HG02943 (cell line): ENCODE results near the gene COL1A2.
A peak's percentile ranks its signal among the peaks of the same experiment; 100 is the strongest.

Experiments used
- ATAC-seq: cut with Tn5 transposase; IDR thresholded peaks from one replicate; pipeline ENCODE4 v1.9.1; 2021; ENCODE audit warnings: mild to moderate bottlenecking, low read depth, moderate library complexity; ENCODE audit not compliant: unreplicated experiment

The COL1A2 gene

DNA sequence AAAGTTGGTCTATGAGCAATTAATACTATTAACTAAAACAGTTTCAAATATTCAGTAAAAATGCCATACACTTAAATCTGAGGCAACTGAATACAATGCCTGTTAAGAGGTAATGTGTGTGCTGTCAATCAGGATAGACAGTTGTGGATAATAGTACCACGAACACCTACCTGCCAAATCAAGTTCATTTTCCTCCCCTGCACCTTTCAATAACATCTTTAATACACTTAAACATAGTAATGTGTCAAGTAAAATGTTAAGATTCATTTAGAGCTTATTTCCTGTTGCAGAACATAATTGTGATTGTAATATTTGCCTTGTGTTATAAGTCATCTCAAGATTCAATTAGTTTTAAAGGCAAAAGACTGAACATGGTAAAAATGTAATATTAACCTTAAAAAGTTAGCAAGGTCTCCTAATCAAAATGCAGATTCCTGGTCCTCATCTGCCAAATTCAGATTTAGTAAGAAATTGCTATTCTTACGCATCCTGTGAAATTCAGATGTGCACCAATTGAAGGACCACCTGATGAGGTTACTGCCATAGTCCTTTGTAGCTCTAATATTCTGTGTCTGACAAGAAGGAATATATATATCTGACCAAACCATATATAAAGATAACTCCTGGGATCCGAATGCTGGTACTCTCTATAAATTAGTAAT lies 37.1 kb downstream of the COL1A2 start:
- ATAC-seq = no peak

DNA sequence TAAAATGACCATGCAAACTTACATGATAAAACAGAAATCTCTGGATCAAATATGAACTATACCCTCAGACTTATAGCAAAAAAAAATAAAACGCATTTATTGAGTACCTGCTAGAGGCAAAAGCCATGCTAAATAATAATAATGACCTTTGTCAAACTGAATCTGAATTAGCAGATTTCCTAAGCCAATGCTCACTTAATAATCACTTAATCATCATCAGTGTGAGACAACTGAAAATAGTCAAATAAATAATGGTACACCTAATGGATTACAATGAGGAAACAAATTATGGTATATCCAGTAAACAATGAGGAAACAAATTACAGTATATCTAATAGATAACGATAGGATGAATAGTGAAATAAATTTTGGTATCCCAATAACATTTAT lies 37.6 kb downstream of the COL1A2 start:
- ATAC-seq = no peak

DNA sequence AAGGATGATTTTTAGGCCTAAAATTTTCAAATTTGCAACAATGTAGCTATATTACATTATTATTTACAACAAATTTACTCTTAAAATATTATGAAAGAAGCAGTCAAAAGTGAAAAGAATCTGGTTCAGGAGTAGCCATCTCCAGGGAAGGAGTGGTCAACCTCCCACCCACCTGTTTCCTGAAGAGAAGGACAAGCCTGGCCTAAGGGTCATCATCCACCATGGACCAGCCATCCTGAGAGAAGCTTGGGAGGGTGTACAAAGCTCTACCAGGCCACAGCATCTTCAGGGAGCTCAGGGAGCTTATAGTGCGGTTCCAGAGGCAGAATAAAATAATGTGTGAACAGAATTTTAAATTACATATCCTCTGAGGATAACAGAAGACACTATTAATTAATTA lies 38.1 kb downstream of the COL1A2 start:
- ATAC-seq = no peak

DNA sequence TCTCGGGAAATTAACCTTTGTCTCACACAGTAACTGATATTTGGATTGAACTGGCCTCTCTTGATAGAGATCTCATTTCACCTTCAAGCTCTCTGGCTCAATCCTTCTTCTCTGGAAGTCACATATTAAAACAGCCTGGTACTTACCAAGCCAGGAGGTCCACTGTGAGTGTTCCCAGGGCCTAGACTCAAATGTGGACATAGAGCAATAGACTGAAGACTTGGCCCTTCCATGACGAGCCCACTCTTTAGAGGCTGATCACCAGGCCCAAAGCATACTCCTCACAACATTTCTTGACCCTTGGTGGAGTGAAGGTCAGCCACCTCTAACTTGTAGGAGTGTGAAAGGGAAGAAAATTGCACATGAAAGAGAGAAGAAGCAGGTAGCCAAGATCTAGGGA lies 38.5 kb downstream of the COL1A2 start:
- ATAC-seq = no peak

DNA sequence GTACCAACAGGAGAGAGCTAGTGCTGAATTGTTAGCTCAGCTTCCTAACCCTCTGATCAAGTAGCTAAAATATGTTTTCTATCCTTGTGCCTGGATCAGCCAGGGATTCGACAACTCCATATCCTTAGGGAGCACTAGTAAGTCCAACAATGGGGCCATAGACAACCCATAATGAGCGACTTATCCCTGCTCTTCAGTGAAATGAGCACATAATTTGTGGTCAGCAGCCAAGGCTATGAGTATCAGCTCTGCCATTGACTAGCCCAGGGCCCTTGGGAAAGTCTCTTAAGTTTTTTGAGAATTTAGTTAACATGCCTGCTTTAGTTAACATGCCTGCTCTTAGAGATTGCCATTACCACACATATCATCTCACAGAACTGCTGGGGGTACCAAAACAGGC lies 39.3 kb downstream of the COL1A2 start:
- ATAC-seq = no peak

DNA sequence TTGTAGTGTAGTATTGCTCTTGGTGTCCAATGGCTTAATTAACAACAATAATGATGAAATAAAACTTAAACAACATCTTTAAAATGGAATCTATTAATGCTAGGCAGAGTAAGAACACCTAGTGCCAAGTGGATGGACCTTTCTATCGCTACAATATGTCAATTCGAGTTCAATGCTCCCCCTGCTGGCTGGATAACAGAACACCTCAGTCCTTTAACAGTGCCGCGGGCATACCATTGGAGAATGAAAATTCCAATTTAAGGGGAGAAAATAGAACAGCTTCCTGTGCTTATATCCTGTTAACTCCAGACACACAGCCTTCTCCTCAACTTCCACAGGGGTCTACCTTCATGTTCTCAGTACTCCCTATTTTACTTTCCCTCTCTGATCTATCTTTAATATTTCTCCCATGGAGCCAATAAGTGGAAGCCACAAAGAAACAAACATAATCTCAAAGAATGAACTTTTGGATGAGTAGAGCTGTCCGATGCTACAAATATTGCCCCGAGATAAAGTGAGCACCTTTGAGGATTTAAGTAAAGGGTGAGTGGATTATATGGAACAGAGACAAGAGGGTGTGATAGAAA lies 41.4 kb downstream of the COL1A2 start:
- peak; percentile 95 for ATAC-seq

DNA sequence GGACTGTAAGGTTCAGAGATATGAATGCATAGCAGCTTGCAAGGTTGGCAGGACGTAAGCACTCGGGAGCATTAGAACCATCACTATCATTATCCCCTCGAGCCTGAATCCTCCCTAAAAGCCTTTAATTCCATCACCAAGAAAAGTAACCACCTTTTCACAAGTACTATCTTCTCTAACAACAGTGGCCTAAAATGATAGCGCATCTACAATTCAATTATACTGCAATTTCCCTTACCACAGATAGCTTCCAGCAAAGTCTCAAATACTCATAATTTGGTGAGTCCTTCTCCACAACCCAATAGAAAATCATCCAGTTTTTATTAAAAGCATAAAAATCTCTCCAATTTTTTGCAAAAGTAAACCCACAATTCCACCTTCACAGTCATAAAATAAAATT lies 42.0 kb downstream of the COL1A2 start:
- ATAC-seq = no peak

DNA sequence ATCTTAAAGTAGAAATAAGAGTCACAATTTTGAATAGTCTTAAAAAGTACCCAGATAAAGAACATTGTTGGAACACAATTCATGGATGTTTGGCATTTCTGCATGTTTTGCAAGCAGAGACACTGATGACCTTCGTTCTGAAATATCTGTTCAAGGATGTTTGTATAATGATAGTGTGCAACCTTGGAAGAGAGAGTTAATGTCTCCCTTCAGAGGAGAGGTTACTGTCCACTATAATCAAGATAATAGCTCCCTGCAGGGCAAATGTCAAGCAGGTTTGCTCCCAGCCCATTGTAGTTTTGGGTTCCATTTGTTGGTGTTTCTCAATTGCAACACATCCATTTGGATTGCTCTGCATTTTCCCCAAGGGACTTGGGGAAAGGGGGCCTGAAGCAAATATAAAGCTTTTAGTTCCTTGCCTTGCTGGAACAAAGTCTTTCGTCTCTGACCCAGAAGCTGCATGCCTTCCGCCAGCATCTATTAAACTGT lies 45.2 kb downstream of the COL1A2 start:
- ATAC-seq = no peak

DNA sequence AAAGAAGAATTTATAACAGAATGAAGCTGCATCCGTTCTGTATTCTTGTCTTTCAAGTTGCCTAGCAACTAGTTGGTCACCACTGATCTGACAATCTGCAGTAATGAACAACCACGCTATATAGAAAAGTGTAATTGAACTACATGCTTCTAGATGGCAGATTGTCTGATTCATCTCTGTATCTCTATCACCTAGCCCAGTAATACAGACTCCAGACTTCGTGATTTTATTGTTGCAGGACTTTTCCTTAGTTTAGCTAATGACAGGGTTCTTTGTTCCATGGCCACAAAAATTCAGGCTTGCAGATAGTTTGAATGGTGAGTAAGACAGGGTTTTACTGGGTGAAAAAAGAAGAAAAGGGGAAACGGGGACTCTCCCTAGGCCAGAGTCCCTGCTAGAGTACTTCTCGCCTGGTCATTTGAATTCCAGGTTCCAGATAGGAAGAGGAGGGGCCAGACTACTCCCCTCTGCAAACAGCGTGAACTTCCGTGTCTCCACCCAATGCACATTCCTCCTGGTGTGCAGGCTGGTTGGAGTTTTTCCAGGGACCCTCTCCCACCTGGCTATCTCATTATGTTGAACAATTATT lies 45.9 kb downstream of the COL1A2 start:
- ATAC-seq = no peak

DNA sequence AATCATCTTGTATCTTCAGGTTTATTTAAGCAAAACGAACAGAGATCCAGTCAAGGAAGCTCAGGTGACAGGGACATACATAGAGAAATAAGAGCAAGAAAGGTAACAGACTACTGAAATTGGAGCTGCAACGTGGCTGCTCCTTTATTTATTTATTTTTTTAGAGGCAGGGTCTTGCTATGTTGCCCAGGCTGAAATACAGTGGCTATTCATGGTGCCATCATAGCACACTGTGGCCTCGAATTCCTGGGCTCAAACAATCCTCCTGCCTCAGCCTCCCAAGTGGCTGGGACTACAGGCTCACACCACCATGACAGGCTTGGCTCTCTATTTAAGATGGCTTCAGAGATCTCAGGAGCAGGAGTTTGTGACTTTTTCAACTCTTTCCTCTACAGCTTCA lies 46.4 kb downstream of the COL1A2 start:
- no peak for ATAC-seq

DNA sequence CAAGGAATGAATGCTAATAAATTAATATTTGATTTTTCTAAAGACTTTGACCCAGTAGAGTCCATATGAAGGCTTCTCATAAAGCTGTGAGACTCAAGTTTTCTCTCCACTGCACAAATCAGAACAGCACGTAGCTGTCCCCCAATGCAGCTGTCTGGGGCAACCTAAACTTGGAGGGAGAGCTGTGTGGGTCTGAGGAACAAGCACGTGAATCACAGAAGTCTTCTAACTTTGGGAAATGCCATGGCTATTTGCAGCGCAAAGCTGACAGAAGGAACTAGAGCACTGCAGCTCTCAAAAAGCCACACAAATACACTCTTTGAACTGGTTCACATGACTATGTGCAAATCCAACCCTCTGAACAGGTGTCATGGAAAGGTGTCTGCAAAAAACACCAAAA lies 47.9 kb downstream of the COL1A2 start:
- ATAC-seq = no peak

DNA sequence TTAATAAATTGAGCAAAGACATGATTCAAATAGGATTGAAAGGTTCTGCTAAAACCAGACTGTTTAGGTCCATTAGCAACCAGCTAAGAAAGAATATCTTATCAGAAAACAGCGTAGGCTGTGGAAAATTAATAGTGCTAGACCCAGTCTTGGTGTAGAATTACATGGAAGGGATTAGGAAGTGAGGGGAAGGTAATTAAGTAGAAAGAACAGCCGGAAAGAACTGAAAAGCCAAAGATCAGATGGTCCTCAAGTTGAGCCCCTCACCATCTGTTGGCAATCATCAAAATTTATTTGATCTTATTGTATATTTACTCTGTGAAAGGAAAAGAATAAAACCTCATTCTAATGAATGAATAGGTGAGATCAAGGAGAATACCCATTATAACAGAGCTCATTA lies 50.1 kb downstream of the COL1A2 start:
- no peak for ATAC-seq

DNA sequence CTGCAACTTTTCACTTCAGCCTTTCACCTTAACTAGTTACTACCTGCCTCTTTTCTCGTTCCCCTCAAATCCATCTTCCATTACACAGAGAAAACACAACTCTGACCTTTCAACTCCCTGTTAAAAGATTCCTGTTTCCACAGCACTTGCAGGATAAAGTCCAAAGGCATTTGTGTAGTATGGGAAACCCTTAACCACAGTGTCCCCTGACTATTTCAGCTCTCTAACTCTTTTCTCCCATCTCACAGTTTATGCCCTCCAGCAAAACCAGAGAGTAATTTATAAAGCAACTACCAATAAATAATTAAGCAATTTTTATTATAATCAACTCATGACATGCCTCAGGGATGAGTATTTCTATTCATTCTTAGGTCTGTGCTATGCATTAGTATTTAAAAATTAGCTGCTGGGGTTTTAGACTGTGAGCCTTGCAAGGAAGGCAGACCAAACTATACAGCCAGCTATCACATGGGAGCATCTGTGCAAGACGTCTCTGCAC lies 51.0 kb downstream of the COL1A2 start:
- no peak for ATAC-seq

DNA sequence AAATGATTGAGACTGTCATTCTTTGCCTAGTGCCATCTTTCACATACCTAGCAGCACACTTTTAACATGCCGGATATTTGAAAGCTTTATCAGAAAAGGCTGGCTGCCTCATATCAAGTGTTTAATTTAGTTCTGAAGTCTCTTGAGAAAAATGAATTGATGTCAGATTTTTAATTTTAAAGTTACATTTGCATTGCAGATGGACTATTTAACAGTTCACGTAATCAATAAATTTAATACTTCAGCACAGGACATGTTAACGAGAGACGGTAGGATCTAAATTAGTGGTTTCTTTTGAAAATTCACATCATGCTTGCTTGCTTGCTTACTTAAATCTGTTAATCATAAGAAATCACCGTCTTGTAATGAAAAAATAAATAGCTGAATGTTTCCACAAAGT lies 51.6 kb downstream of the COL1A2 start:
- ATAC-seq = no peak

DNA sequence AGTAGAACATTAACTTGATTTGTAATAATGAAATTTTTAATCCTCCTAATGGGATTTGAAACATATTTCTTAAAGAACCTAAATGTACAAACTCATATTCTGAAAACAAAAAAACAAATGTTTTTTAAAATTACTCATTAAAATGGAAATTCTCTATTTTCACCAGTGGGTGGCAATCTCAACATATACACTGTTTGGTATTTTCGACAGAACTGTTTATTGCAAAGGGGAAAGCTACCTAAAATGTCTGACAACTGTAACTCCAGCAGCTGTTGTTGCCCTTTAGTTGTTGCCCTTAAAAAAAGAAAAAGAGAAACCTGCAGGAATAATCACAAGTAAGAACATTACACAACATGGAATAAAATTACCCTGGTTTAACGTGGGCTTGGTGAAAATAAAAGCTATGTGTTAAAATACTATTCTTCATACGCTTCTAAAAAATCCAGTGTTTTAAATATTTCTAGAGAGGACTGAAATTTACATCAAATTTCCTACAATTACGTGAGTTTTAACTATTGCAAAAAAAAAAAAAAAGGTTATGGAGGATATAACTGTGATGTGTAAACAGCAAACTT lies 54.5 kb downstream of the COL1A2 start:
- ATAC-seq = peak; percentile 69

DNA sequence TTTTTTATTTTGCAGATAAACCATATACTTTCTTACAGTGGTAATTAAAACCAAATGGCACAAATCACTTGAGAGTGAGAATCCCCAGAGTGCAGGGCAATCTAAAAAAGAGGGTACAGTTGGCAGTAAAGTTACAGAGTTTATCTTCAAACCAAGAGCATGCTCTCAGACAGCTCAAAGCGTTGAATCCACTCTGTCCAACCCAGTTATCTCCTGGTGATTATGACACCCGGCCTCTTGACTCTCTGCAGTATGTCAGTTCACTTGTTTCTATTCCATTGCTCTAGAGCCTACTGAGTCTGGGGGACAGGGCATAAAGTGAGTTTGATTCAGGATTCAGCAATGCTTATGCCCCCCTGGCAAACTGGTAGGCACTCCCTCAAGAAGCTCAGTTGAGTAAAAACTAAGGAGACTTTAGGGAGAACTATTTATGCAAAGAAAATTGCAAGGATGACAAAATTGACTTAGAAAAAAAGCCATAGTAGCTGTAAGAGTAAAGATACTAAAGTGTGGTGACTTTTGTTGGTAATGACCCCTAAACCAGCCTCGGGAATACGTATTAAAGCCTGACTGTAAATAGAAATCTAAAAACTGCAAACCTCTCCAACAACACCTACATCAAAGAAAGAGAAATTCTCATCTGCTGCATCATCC lies 55.5 kb downstream of the COL1A2 start:
- ATAC-seq = no peak

DNA sequence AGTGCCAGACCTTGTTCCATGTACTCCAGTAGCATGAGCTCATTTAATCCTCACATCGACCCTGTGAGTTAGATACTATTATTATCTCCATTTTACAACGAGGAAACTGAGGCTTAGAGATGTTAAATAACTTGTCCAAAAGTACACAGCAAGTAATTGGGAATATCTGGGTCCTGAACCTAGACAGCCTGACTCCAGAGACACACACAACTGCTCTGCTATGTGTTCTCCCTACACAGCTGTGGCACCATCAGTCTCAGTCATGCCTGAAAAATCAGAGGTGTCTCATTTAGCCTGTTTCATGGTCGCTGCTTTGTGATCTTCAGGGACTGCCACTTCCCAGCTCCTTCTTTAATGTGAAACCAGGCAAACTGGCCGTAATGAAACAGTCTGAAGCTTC lies 56.5 kb downstream of the COL1A2 start:
- ATAC-seq = no peak

DNA sequence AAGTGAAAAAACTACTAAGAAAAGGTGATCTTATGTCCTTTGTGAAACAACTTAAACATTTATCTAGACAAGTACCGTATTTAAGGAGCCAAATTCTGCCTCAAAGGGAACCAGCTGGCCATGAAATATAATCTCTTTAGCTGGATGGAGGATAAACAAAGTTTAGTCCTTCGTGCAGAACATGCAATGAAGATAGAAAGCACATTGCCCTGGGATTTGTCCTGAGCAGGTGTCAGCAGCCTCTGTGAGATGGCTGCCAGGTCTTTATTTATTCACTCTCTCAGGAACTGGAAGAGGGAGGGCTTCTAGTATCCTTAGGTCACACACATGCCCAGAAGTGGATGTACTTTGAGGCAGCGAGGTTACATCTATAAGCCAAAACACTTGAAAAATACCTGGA lies 57.5 kb downstream of the COL1A2 start:
- no peak for ATAC-seq

DNA sequence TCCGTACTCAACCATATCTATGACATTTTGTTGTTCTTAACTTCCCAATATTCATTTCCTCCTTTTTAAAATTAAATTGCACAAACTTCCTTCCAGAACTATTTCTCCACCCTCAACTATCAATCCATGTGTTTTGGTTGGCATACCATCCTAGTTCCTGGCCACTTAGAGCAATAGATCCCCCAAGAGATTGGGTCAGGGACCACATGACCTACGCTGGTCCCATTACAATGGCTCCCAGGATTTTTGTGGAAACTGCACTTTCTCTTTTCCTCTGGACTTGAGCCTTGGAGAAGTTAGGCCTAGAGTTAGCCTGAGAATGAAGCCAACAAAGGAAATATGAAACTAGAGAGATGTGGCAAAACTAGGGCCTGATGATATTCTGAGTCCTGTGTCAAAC lies 59.2 kb downstream of the COL1A2 start:
- no peak for ATAC-seq

DNA sequence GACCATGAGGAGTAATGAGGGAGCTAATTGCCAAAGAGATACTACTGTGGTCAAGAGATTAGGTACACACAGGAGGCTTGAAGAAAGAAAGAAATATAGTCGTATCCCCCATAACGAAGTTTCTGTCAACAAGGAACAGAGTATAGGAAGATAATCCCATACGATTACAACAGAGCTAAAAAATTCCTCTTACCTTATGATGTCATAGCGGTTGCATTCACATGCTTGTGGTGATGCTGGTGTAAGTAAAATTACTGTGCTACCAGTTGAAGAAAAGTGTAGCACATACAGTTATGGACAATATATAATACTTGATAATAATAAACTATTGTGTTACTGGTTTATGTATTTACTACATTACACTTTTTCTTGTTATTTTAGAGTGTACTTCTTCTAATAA lies 63.3 kb downstream of the COL1A2 start:
- no peak for ATAC-seq

DNA sequence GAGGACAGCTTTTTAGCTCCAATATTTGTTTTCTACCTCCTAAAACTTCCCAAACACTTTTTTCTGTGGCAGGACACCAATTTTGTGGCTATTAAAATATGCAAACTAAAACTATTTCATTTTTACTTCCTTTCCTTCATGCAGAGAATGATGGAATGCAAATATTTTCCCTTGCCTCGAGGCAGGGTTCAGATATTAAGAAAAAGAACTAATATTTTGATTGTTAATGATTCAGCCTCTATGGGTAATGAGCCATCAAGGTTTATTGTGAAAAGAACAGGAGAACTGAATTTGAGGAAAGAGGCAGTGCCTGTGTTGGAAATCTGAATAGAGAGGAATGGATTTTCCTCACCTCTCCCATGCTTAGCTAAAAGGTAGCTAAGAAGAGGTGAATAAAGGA lies 71.8 kb downstream of the COL1A2 start:
- no peak for ATAC-seq
